Measurements from ENCODE around the gene C9orf43.
A peak's percentile ranks its signal among the peaks of the same experiment; 100 is the strongest.
"Not testable (repeated sequence)": the region's sequence is repeated elsewhere in the genome, so short reads cannot be mapped to it uniquely, and the experiment has no call there.

Gene C9orf43

DNA sequence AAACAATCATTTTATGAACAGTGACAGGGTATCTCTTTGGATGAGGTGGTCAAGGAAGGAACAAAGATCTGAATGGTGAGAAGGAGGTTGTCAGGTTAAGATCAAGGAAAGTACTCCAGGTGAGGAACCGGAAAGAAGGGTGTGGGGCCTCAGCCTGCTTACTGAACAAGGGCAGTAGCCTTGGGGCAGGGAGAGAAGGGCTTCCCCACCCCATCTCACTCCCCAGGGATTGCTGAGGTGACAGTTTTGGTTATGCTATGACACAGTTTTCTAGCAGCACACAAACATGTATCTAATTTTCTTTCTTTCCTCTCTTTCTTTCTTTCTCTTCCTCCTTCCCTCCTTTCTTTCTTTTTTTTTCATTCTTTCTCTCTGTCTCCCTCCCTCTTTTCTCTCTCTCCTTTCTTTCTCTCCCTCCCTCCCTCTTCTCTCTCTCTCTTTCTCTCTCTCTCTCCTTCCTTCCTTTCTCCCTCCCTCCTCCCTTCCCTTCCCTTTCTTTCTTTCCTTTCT, 29.6 kb upstream of the C9orf43 start:
- peak; percentile 25 for DNase-seq (ENCODE audit: extremely low read depth, insufficient read length)

DNA sequence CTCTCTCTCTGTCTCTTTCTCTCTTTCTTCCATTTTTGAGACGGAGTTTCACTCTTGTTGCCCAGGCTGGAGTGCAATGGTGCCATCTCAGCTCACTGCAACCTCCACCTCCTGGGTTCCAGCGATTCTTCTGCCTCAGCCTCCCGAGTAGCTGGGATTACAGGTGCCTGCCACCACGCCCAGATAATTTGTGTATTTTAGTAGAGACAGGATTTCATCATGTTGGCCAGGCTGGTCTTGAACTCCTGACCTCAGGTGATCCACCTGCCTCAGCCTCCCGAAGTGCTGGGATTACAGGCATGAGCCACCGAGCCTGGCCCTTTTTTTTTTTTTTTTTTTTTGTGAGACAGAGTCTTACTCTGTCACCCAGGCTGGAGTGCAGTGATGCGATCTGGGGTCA, 29.1 kb upstream of the C9orf43 start:
- H3K4me3 ChIP-seq (replicated peaks; ENCODE audit: low read depth, low read length); DNase-seq (ENCODE audit: extremely low read depth, insufficient read length); H3K36me3 ChIP-seq (ENCODE audit: control insufficient read depth, insufficient read depth, low read length); H3K27me3 ChIP-seq (replicated peaks; ENCODE audit: control insufficient read depth, insufficient read depth, low read length): not testable (repeated sequence)

More for the DNA sequence above, 29.6 kb upstream of the C9orf43 start:
- Histone ChIP-seq H3K36me3 (ENCODE audit: control insufficient read depth, insufficient read depth, low read length) (no peaks in the 10 kb centered on the region; the same call in 1 of the 2 replicates), H3K27me3 (replicated peaks; ENCODE audit: control insufficient read depth, insufficient read depth, low read length) (no peaks in the 10 kb centered on the region), H3K4me3 (replicated peaks; ENCODE audit: low read depth, low read length) (no peak overlapping the region)
- TF ChIP-seq, protein P1, sequence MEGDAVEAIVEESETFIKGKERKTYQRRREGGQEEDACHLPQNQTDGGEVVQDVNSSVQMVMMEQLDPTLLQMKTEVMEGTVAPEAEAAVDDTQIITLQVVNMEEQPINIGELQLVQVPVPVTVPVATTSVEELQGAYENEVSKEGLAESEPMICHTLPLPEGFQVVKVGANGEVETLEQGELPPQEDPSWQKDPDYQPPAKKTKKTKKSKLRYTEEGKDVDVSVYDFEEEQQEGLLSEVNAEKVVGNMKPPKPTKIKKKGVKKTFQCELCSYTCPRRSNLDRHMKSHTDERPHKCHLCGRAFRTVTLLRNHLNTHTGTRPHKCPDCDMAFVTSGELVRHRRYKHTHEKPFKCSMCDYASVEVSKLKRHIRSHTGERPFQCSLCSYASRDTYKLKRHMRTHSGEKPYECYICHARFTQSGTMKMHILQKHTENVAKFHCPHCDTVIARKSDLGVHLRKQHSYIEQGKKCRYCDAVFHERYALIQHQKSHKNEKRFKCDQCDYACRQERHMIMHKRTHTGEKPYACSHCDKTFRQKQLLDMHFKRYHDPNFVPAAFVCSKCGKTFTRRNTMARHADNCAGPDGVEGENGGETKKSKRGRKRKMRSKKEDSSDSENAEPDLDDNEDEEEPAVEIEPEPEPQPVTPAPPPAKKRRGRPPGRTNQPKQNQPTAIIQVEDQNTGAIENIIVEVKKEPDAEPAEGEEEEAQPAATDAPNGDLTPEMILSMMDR (IDR thresholded peaks at IDR 0.05; ENCODE audit: insufficient read depth, low read length, poor library complexity, severe bottlenecking), result no peak

DNA sequence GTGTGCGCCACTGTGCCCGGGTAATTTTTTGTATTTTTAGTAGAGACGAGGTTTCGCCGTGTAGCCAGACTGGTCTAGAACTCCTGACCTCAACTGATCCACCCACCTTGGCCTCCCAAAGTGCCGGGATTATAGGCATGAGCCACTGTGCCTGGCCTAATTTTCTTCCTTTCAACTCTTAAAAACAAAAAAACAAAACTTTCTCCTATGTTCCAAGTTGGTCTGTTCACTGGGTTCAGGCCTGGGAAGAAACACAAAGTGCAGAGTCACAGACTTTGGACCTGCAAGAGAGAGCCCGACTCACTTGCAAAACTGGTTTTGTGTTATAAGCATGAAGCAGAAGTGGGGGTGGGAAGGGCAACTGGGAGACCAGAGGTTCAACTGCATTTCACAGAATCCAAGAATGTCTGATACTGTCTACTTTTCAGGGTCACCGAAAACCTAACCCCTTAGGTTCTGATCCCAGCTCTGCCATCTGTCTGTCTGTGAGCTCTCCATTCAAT, 28.6 kb upstream of the C9orf43 start:
- no peak for DNase-seq (ENCODE audit: extremely low read depth, insufficient read length)
- H3K4me3 ChIP-seq (replicated peaks; ENCODE audit: low read depth, low read length), result no peak overlapping the region
- TF ChIP-seq, protein P1 (IDR thresholded peaks at IDR 0.05; ENCODE audit: insufficient read depth, low read length, poor library complexity, severe bottlenecking), result no peak
- no peaks in the 10 kb centered on the region for H3K27me3 ChIP-seq (replicated peaks; ENCODE audit: control insufficient read depth, insufficient read depth, low read length)
- no peaks in the 10 kb centered on the region; the same call in 1 of the 2 replicates for H3K36me3 ChIP-seq (ENCODE audit: control insufficient read depth, insufficient read depth, low read length)

DNA sequence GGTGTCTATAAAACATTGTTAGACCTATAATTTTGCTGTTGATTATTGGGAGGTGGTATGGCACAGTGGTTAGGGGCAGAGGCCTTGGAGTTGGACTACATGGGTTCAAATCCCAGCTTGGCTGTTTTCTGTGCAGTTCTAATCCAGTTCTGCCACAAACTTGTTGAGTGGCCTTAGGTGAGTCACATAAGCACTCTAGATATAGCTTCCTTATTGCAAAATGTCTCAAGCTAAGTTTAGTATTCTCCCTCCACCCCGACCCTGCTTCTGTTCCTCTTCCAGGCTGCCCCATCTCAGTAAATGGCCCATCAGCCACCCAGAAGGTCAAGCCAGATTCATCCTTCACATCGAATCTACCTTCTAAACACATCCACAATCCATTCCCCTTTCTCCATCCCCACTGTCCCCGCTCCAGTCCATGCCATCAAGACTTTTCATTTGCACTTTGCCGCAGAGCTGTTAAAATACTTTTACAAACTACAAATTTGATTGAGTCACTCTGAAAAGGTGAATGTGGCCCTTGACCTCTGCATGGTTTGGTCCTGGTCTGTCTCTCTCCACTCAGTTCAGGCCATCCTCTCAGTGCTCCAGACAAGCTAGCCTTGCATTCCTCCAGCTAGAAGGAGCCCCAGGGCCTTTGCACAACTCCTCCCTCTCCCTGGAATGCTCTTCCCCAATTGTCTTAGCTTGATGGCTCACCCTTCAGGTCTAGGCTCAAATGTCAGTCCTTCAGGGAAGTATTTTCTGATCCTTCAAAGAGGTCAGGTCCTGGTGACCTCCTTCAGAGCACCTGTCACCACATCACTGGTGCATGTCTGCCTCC, 23.8 kb upstream of the C9orf43 start:
- Histone ChIP-seq H3K36me3 (ENCODE audit: control insufficient read depth, insufficient read depth, low read length) (peaks cover 12% of the 10 kb centered on the region), H3K27me3 (replicated peaks; ENCODE audit: control insufficient read depth, insufficient read depth, low read length) (no peaks in the 10 kb centered on the region), H3K4me3 (replicated peaks; ENCODE audit: low read depth, low read length) (no peak overlapping the region)
- no peak for DNase-seq (ENCODE audit: extremely low read depth, insufficient read length)
- TF ChIP-seq, protein P1 (IDR thresholded peaks at IDR 0.05; ENCODE audit: insufficient read depth, low read length, poor library complexity, severe bottlenecking), result no peak

DNA sequence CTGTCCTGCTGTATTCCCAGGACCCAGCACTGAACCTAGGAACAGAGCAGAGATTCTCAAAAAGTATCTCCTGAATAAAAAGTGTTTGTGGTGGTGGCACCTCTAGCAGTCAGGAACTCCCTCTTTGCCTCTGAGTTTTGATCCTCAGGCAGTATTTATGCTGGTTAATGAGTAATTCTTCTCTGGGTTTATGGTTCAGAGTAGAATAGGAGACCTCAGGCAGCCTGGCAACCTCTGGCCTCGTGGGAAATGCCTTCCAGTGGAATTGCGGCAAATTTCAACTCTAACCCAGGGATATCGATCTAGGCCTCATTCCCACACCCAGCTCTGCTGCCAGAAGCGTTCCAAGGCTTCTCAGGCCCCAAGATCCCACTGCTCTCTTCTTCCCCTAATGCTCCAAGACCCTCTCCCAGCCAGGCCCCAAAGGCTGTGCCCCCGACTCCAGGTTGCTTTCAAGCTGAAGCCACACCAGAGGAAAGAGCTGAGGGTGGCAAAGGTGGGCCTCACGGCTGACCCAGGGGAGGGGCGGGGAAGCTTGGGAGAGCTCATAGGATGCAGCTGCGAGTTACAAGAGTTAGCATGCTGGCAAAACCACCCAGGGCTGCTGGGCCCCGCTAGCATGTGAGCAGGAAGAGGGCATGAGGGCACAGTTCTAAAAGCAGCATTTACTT, 22.9 kb upstream of the C9orf43 start:
- DNase-seq (ENCODE audit: extremely low read depth, insufficient read length), result no peak
- Histone ChIP-seq H3K36me3 (ENCODE audit: control insufficient read depth, insufficient read depth, low read length) (peaks cover 12% of the 10 kb centered on the region), H3K27me3 (replicated peaks; ENCODE audit: control insufficient read depth, insufficient read depth, low read length) (no peaks in the 10 kb centered on the region), H3K4me3 (replicated peaks; ENCODE audit: low read depth, low read length) (no peak overlapping the region)
- TF ChIP-seq, protein P1 (IDR thresholded peaks at IDR 0.05; ENCODE audit: insufficient read depth, low read length, poor library complexity, severe bottlenecking), result no peak

DNA sequence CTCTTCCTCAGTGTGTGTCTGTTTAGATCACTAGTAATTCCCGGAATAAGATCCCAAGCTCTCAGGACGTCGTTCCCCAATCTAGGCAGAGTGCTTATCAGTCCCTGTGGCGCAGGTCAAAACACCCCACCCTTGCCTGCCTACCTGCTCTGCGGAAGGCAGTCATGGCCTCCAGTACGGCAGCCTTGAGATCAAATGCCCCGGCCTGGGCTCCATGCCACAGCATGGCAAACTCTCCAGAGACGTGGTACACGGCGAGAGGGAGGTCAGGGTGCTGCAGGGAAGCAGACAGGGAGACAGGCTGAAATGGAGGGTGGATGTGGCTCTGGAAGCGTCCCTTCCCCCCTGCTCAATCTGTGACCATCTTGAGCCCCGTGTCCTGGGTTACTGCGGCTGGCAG, 21.7 kb upstream of the C9orf43 start:
- Histone ChIP-seq H3K36me3 (ENCODE audit: control insufficient read depth, insufficient read depth, low read length) (peaks cover 12% of the 10 kb centered on the region), H3K27me3 (replicated peaks; ENCODE audit: control insufficient read depth, insufficient read depth, low read length) (no peaks in the 10 kb centered on the region), H3K4me3 (replicated peaks; ENCODE audit: low read depth, low read length) (no peak overlapping the region)
- TF ChIP-seq, protein P1 (IDR thresholded peaks at IDR 0.05; ENCODE audit: insufficient read depth, low read length, poor library complexity, severe bottlenecking), result no peak
- no peak for DNase-seq (ENCODE audit: extremely low read depth, insufficient read length)
